ENCODE measurements around the gene RBM20. TPM values are rescaled to one million over a fixed set of nuclear protein-coding genes. Genes with fewer than 3 reads are reported as not detected.

RBM20 gene
- total RNA-seq, 1 experiment from 2014 or later, result 0.17 TPM

- no peaks in the 10 kb centered on the region for H3K4me1 ChIP-seq (ENCODE audit: insufficient read depth, low read length)
- no peak overlapping the region for H3K23ac ChIP-seq (ENCODE audit: insufficient read length, low read depth, low read length)
- H4K91ac ChIP-seq (ENCODE audit: insufficient read length, low read depth, low read length), result no peak overlapping the region
- H3K9me3 Mint-ChIP-seq, result peaks cover 0 to 4% of the 10 kb centered on the region in 2 experiments; a peak in 3 of 5 replicates
- H3K27me3 Mint-ChIP-seq (ENCODE audit: low read depth), result no peaks in the 10 kb centered on the region; the same call in 1 of the 2 replicates
- no peak overlapping the region for H2BK120ac ChIP-seq (ENCODE audit: low read depth, low read length, poor library complexity, severe bottlenecking)
- H2BK12ac ChIP-seq (ENCODE audit: insufficient read length, low read depth, low read length), result no peak overlapping the region
- H3K27ac ChIP-seq (ENCODE audit: insufficient read length, low read depth, low read length), result no peak overlapping the region
- H3K4me2 ChIP-seq (ENCODE audit: insufficient read depth, insufficient read length, low read length), result no peak overlapping the region
- TF ChIP-seq, protein P1, sequence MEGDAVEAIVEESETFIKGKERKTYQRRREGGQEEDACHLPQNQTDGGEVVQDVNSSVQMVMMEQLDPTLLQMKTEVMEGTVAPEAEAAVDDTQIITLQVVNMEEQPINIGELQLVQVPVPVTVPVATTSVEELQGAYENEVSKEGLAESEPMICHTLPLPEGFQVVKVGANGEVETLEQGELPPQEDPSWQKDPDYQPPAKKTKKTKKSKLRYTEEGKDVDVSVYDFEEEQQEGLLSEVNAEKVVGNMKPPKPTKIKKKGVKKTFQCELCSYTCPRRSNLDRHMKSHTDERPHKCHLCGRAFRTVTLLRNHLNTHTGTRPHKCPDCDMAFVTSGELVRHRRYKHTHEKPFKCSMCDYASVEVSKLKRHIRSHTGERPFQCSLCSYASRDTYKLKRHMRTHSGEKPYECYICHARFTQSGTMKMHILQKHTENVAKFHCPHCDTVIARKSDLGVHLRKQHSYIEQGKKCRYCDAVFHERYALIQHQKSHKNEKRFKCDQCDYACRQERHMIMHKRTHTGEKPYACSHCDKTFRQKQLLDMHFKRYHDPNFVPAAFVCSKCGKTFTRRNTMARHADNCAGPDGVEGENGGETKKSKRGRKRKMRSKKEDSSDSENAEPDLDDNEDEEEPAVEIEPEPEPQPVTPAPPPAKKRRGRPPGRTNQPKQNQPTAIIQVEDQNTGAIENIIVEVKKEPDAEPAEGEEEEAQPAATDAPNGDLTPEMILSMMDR (conservative IDR thresholded peaks at IDR 0.05), result no peak
- no peak overlapping the region for H2BK20ac ChIP-seq (ENCODE audit: low read depth, low read length, poor library complexity, severe bottlenecking)
- no peak overlapping the region for H4K8ac ChIP-seq (replicated peaks; ENCODE audit: insufficient read length, low read depth, low read length)
- H3K4me3 Mint-ChIP-seq, result no peak overlapping the region
- H3K36me3 Mint-ChIP-seq (ENCODE audit: insufficient read depth in 1 of 3, low read depth in 3 of 3), result peaks cover 0 to 3% (median 0%) of the 10 kb centered on the region in 3 experiments; a peak in 1 of 7 replicates
- no peaks in the 10 kb centered on the region for H3K4me1 Mint-ChIP-seq
- H3K79me1 ChIP-seq (ENCODE audit: insufficient read depth, low read depth, low read length, poor library complexity, severe bottlenecking), result no peaks in the 10 kb centered on the region
- H3K27ac Mint-ChIP-seq, result no peak overlapping the region
- H3K56ac ChIP-seq (ENCODE audit: insufficient read length, low read depth, low read length), result no peak overlapping the region
- no peak overlapping the region for H2AK5ac ChIP-seq (ENCODE audit: insufficient read length, low read length)
- H2AFZ ChIP-seq (ENCODE audit: low read length), result no peak overlapping the region
- no peak overlapping the region for H2BK5ac ChIP-seq (ENCODE audit: insufficient read length, low read length)
- no peaks in the 10 kb centered on the region for H4K20me1 ChIP-seq (ENCODE audit: control insufficient read depth, insufficient read depth, insufficient read length)
- H3K27me3 ChIP-seq (ENCODE audit: insufficient read depth, low read length), result no peaks in the 10 kb centered on the region
- H4K5ac ChIP-seq (ENCODE audit: insufficient read length, low read depth, low read length), result no peak overlapping the region
- H3K4ac ChIP-seq (ENCODE audit: low read depth, low read length), result no peak overlapping the region
- H3K23me2 ChIP-seq (ENCODE audit: insufficient read length, low read depth, low read length, poor library complexity, severe bottlenecking), result no peaks in the 10 kb centered on the region
- no peak overlapping the region for H3K18ac ChIP-seq (ENCODE audit: insufficient read length, low read depth, low read length)
- no peak overlapping the region for H3K14ac ChIP-seq (ENCODE audit: insufficient read depth, low read length)
- no peak for DNase-seq
- WGBS (ENCODE audit: extremely low coverage, insufficient read length, low lambda C conversion rate), result no CpG with 5 or more reads among the region's 3 CpGs
- no peak overlapping the region for H3T11ph ChIP-seq (ENCODE audit: low read length)
- H3K79me2 ChIP-seq (ENCODE audit: insufficient read depth, low read length), result no peaks in the 10 kb centered on the region
- no peaks in the 10 kb centered on the region for H3K9me3 ChIP-seq (ENCODE audit: control insufficient read depth, low read depth, low read length)
- H2BK15ac ChIP-seq (ENCODE audit: low read depth, low read length), result no peak overlapping the region
- no peak overlapping the region for H3K9ac ChIP-seq (ENCODE audit: extremely low read depth, insufficient read length, low read length)
Observed at GRCh38 chr10:110772454-110773025, 128.4 kb downstream of the RBM20 start.
